ENCODE measurements around the gene PIP4K2B. TPM values are rescaled to one million over a fixed set of nuclear protein-coding genes. Genes with fewer than 3 reads are reported as not detected.

PIP4K2B gene
- polyA plus RNA-seq (2013): 22.1 and 25.2 TPM in 2 replicates

DNA sequence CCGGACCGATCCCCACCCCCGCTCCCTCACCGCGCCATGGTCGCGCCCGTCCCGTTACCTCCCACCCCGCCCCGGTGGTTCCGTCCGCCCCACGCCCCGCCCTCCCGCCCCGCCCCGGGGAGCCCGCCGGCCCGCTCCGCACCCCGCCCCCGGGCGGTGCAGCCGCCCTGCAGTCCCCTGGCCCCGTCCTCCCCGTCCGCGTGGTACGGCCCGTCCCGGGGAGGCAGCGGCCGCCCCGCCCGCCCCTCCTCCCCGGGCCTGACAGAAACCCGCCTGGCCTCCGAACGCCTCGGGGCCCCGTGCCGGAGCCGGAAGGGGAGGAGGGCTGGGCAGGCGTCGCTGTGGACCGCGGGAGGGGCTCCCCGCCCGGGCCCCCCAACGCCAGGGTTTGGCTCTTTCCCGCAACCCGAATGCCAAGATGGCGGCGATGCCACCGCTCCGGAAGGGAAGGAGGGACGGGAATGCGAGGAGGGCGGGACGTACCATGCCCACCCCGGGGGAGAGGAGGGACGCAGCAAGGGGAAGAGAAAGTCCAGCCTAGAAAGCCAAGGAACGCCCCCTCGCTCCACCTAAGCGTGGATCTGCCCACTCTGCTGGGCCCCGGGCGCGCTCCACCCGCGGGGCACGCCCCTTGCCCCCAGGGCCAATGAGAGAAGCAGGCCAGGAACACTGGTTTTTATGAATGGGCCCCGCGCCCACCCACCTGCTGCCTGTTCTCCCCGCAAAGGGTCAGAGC, at the start of gene PIP4K2B:
Gene PIP4K2B, minus strand, starts transcription at position 56 of the 736 bp plus-strand sequence. CDS start 132 bp downstream, outside the sequence.
- Histone ChIP-seq H2BK120ac (ENCODE audit: insufficient read depth, low read length, poor library complexity) (peak within 1 kb of the TSS; percentile 83), H2AFZ (ENCODE audit: insufficient read depth, low read length, poor library complexity) (peak within 1 kb of the TSS; percentile 95), H3K36me3 (ENCODE audit: control insufficient read depth in 1 of 2, insufficient read depth in 2 of 2, low read length in 2 of 2) (peaks cover 16 to 19% of the 10 kb centered on the region in 2 experiments), H3K27me3 (ENCODE audit: insufficient read depth, low read length) (no peaks in the 10 kb centered on the region), H2AK5ac (ENCODE audit: low read length) (peak within 1 kb of the TSS; percentile 86), H4K12ac (ENCODE audit: low read depth, low read length) (peak within 1 kb of the TSS; percentile 93), H4K8ac (ENCODE audit: low read depth, low read length) (peak within 1 kb of the TSS; percentile 88), H2BK5ac (ENCODE audit: low read depth, low read length, poor library complexity) (peak within 1 kb of the TSS; percentile 91), H4K91ac (ENCODE audit: low read depth, low read length) (peak within 1 kb of the TSS; percentile 100), H3K4me2 (ENCODE audit: low read length) (peak within 1 kb of the TSS; percentile 69), H3K9me3 (ENCODE audit: insufficient read depth, low read depth, low read length) (no peaks in the 10 kb centered on the region), H2BK12ac (ENCODE audit: low read length) (peak within 1 kb of the TSS; percentile 8), H3K9ac (ENCODE audit: low read length) (peak within 1 kb of the TSS; percentile 99), H3K27ac (ENCODE audit: low read depth, low read length) (peak within 1 kb of the TSS; percentile 98), H3K4me3 (ENCODE audit: low read depth, low read length) (peak within 1 kb of the TSS; percentile 94), H3K18ac (ENCODE audit: low read length) (peak within 1 kb of the TSS; percentile 87), H3K23ac (ENCODE audit: low read length) (no peak within 1 kb of the TSS), H3K4me1 (ENCODE audit: control insufficient read depth in 1 of 2, insufficient read depth in 2 of 2, low read length in 2 of 2) (peaks cover 0 to 10% of the 10 kb centered on the region in 2 experiments), H3K79me2 (ENCODE audit: control insufficient read depth, insufficient read depth, low read length, poor library complexity) (peaks cover 11% of the 10 kb centered on the region), H3K4ac (ENCODE audit: low read depth, low read length) (peak within 1 kb of the TSS; percentile 92), H3K14ac (ENCODE audit: low read length) (peak within 1 kb of the TSS; percentile 95), H3K79me1 (ENCODE audit: low read length) (peaks cover 9% of the 10 kb centered on the region)
- WGBS (ENCODE audit: extremely low coverage, insufficient coverage, insufficient read length): no CpG with 5 or more reads among the region's 76 CpGs
- peak; percentile 95 to 97 for DNase-seq

DNA sequence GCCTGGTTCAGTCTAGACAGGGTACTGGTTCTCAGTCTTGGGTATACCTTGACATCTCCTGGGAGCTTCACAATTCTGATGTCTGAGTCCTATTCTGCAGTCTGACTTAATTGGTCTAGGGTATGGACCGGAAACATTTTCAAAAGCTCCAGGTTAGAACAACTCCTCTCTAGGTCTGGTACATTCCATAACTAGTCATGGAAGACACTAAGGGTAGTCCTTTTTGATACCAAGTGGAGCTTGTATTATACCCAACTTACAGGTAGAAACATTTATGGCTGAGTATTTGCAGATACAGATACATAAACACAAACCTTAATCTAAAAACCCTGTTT, 49.2 kb upstream of the PIP4K2B start:
- Histone ChIP-seq H2BK12ac (ENCODE audit: low read length) (no peak overlapping the region), H3K23ac (ENCODE audit: low read length) (no peak overlapping the region), H3K4ac (ENCODE audit: low read depth, low read length) (no peak overlapping the region)

DNA sequence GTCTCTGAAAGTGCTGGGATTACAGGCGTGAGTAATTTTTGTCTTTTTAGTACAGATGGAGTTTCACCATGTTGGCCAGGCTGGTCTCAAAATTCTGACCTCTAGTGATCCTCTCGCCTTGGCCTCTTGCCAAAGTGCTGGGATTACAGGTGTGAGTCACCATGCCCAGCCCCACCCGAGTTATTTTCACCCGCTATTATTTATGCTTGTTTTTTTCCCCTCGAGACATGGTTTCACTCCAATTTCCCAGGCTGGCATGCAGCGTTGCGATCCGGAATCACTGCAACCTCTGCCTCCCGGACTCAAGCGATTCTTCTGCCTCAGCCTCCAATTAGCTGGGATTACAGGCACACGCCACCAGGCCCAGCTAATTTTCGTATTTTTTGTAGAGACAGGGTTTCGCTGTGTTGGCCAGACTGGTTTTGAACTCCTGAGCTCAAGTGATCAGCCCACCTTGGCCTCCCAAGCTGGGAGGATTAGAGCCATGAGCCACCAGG, 45.0 kb upstream of the PIP4K2B start:
- Histone ChIP-seq H3K27me3 (ENCODE audit: insufficient read depth, low read length) (no peaks in the 10 kb centered on the region), H4K8ac (ENCODE audit: low read depth, low read length) (no peak overlapping the region), H2BK120ac (ENCODE audit: insufficient read depth, low read length, poor library complexity) (no peak overlapping the region), H3K36me3 (ENCODE audit: control insufficient read depth in 1 of 2, insufficient read depth in 2 of 2, low read length in 2 of 2) (peaks cover 15% of the 10 kb centered on the region in 2 experiments), H3K4ac (ENCODE audit: low read depth, low read length) (no peak overlapping the region), H3K79me1 (ENCODE audit: low read length) (no peaks in the 10 kb centered on the region), H3K4me1 (ENCODE audit: control insufficient read depth in 1 of 2, insufficient read depth in 2 of 2, low read length in 2 of 2) (peaks cover 0 to 3% of the 10 kb centered on the region in 2 experiments), H3K4me2 (ENCODE audit: low read length) (no peak overlapping the region), H2BK12ac (ENCODE audit: low read length) (no peak overlapping the region), H2AK5ac (ENCODE audit: low read length) (no peak overlapping the region), H3K9ac (ENCODE audit: low read length) (no peak overlapping the region), H3K14ac (ENCODE audit: low read length) (no peak overlapping the region), H4K91ac (ENCODE audit: low read depth, low read length) (no peak overlapping the region), H3K4me3 (ENCODE audit: low read depth, low read length) (no peak overlapping the region), H3K23ac (ENCODE audit: low read length) (no peak overlapping the region), H3K9me3 (ENCODE audit: insufficient read depth, low read depth, low read length) (no peaks in the 10 kb centered on the region), H3K18ac (ENCODE audit: low read length) (no peak overlapping the region), H2BK5ac (ENCODE audit: low read depth, low read length, poor library complexity) (no peak overlapping the region), H4K12ac (ENCODE audit: low read depth, low read length) (no peak overlapping the region), H2AFZ (ENCODE audit: insufficient read depth, low read length, poor library complexity) (no peak overlapping the region), H3K79me2 (ENCODE audit: control insufficient read depth, insufficient read depth, low read length, poor library complexity) (no peaks in the 10 kb centered on the region), H3K27ac (ENCODE audit: low read depth, low read length) (no peak overlapping the region)
- no CpG with 5 or more reads among the region's 13 CpGs for WGBS (ENCODE audit: extremely low coverage, insufficient coverage, insufficient read length)
- DNase-seq: no peak

More for the DNA sequence above, 49.2 kb upstream of the PIP4K2B start:
- Histone ChIP-seq H2AFZ (ENCODE audit: insufficient read depth, low read length, poor library complexity) (no peak overlapping the region), H3K9ac (ENCODE audit: low read length) (no peak overlapping the region), H3K14ac (ENCODE audit: low read length) (no peak overlapping the region), H4K8ac (ENCODE audit: low read depth, low read length) (no peak overlapping the region), H2BK5ac (ENCODE audit: low read depth, low read length, poor library complexity) (no peak overlapping the region), H3K4me3 (ENCODE audit: low read depth, low read length) (no peak overlapping the region), H3K27ac (ENCODE audit: low read depth, low read length) (no peak overlapping the region), H3K4me1 (ENCODE audit: control insufficient read depth in 1 of 2, insufficient read depth in 2 of 2, low read length in 2 of 2) (peaks cover 0 to 5% of the 10 kb centered on the region in 2 experiments), H3K4me2 (ENCODE audit: low read length) (no peak overlapping the region), H3K9me3 (ENCODE audit: insufficient read depth, low read depth, low read length) (no peaks in the 10 kb centered on the region), H4K12ac (ENCODE audit: low read depth, low read length) (no peak overlapping the region), H4K91ac (ENCODE audit: low read depth, low read length) (no peak overlapping the region), H2BK120ac (ENCODE audit: insufficient read depth, low read length, poor library complexity) (no peak overlapping the region), H3K36me3 (ENCODE audit: control insufficient read depth in 1 of 2, insufficient read depth in 2 of 2, low read length in 2 of 2) (peaks cover 33 to 45% of the 10 kb centered on the region in 2 experiments), H3K79me1 (ENCODE audit: low read length) (peaks cover 6% of the 10 kb centered on the region), H3K27me3 (ENCODE audit: insufficient read depth, low read length) (no peaks in the 10 kb centered on the region), H3K79me2 (ENCODE audit: control insufficient read depth, insufficient read depth, low read length, poor library complexity) (peaks cover 20% of the 10 kb centered on the region), H3K18ac (ENCODE audit: low read length) (no peak overlapping the region), H2AK5ac (ENCODE audit: low read length) (no peak overlapping the region)
- no CpG with 5 or more reads among the region's 1 CpG for WGBS (ENCODE audit: extremely low coverage, insufficient coverage, insufficient read length)
- no peak for DNase-seq

DNA sequence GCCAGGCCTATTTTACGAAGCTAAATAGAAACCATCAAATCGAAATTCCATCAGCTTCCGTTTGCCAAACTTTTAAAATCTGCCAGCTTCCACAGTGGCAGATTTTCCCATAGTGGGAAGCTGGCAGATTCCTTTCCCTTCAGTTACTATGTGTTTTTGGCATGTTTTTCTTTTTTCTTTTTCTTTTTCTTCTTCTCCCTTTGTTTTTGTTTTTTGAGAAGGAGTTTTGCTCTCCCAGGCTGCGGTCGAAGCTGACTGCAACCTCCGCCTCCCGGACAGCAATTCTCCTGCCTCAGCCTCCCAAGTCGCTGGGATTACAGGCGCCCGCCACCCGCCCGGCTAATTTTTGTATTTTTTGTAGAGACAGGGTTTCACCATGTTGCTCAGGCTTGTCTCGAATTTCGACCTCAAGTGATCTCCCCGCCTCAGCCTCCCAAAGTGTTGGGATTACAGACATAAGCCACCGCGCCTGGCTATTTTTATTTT, 26.4 kb upstream of the PIP4K2B start:
- H3K36me3 ChIP-seq (ENCODE audit: control insufficient read depth in 1 of 2, insufficient read depth in 2 of 2, low read length in 2 of 2): peaks cover 5 to 6% of the 10 kb centered on the region in 2 experiments
- H3K9me3 ChIP-seq (ENCODE audit: insufficient read depth, low read depth, low read length): no peaks in the 10 kb centered on the region
- no peak for DNase-seq
- H3K18ac ChIP-seq (ENCODE audit: low read length): peak overlapping the region; percentile 89
- H3K23ac ChIP-seq (ENCODE audit: low read length): no peak overlapping the region
- H4K91ac ChIP-seq (ENCODE audit: low read depth, low read length): peak overlapping the region; percentile 96
- H2BK5ac ChIP-seq (ENCODE audit: low read depth, low read length, poor library complexity): peak overlapping the region; percentile 82
- H3K4ac ChIP-seq (ENCODE audit: low read depth, low read length): peak overlapping the region; percentile 96
- peak overlapping the region; percentile 94 for H3K4me2 ChIP-seq (ENCODE audit: low read length)
- peak overlapping the region; percentile 98 for H3K27ac ChIP-seq (ENCODE audit: low read depth, low read length)
- H3K79me2 ChIP-seq (ENCODE audit: control insufficient read depth, insufficient read depth, low read length, poor library complexity): peaks cover 4% of the 10 kb centered on the region
- H2AK5ac ChIP-seq (ENCODE audit: low read length): peak overlapping the region; percentile 77
- peak overlapping the region; percentile 100 for H4K8ac ChIP-seq (ENCODE audit: low read depth, low read length)
- peak overlapping the region; percentile 100 for H4K12ac ChIP-seq (ENCODE audit: low read depth, low read length)
- H3K4me3 ChIP-seq (ENCODE audit: low read depth, low read length): no peak overlapping the region
- peaks cover 0 to 4% of the 10 kb centered on the region in 2 experiments for H3K4me1 ChIP-seq (ENCODE audit: control insufficient read depth in 1 of 2, insufficient read depth in 2 of 2, low read length in 2 of 2)
- peaks cover 7% of the 10 kb centered on the region for H3K79me1 ChIP-seq (ENCODE audit: low read length)
- peak overlapping the region; percentile 95 for H3K9ac ChIP-seq (ENCODE audit: low read length)
- H3K14ac ChIP-seq (ENCODE audit: low read length): peak overlapping the region; percentile 93
- WGBS (ENCODE audit: extremely low coverage, insufficient coverage, insufficient read length): no CpG with 5 or more reads among the region's 17 CpGs
- no peaks in the 10 kb centered on the region for H3K27me3 ChIP-seq (ENCODE audit: insufficient read depth, low read length)
- H2BK12ac ChIP-seq (ENCODE audit: low read length): no peak overlapping the region
- H2AFZ ChIP-seq (ENCODE audit: insufficient read depth, low read length, poor library complexity): peak overlapping the region; percentile 93
- peak overlapping the region; percentile 77 for H2BK120ac ChIP-seq (ENCODE audit: insufficient read depth, low read length, poor library complexity)
